ENCODE results near the gene RIC8B.

The RIC8B gene

DNA sequence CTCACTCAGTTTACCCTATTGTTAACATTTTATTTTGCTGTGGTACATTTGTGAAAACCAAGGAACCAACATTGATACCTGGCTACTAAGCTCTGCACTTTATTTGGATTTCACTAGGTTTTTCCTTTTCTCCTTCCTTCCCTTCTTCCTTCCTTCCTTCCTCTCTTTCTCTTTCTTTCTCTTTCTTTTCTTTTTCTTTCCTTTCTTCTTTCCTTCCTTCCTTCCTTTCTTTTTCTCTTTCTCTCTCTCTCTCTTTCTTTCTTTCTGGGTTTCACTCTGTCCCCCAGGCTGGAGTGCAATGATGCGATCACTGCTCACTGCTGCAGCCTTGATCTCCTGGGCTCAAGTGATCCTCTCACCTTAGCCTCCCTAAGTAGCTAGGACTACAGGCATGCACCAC, 152.2 kb downstream of the RIC8B start:
- H3K9ac ChIP-seq (ENCODE audit: insufficient read length, low read depth) = no peak overlapping the region
- DNase-seq (ENCODE audit: low read depth, low spot score) = no peak
- H3K9me3 ChIP-seq (ENCODE audit: insufficient read depth, low read length) = peaks cover 9% of the 10 kb centered on the region
- no peaks in the 10 kb centered on the region for H3K36me3 ChIP-seq (ENCODE audit: insufficient read depth, insufficient read length, low read length)
- TF ChIP-seq SUZ12 (IDR thresholded peaks at IDR 0.05; ENCODE audit: extremely low read depth, insufficient read depth, insufficient read length) (no peak), ZNF274 (IDR thresholded peaks at IDR 0.05; ENCODE audit: low read depth, low read length) (no peak), YY1 (IDR thresholded peaks at IDR 0.05; ENCODE audit: insufficient read depth, insufficient read length) (no peak)
- no peaks in the 10 kb centered on the region for H3K4me1 ChIP-seq (ENCODE audit: insufficient read depth, insufficient read length)
- no peaks in the 10 kb centered on the region for H3K27me3 ChIP-seq (ENCODE audit: insufficient read depth, insufficient read length)
- no peak overlapping the region for H3K4me3 ChIP-seq (ENCODE audit: insufficient read length, low read depth)

DNA sequence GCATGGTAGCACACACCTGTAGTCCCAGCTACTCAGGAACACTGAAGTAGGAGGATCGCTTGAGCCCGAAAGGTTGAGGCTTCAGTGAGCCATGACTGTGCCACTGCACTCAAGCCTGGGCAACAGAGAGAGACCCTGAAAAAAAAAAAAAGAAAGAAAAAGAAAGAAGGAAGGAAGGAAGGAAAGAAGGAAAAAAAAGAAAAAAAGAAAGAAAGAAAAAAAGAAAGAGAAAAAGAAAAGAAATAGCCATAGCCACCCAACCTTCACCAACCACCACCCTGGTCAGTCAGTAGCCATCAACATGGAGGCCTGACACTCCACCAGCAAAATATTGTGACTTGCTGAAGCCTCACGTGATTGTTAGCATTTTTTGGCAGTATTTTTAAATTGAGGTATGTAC, 159.8 kb downstream of the RIC8B start:
- Histone ChIP-seq H3K36me3 (ENCODE audit: insufficient read depth, insufficient read length, low read length) (no peaks in the 10 kb centered on the region), H3K27me3 (ENCODE audit: insufficient read depth, insufficient read length) (no peaks in the 10 kb centered on the region), H3K9me3 (ENCODE audit: insufficient read depth, low read length) (0 out of 2 replicates have a peak, but pooled peaks cover under 1% of the 10 kb centered on the region), H3K9ac (ENCODE audit: insufficient read length, low read depth) (no peak overlapping the region), H3K4me1 (ENCODE audit: insufficient read depth, insufficient read length) (no peaks in the 10 kb centered on the region), H3K4me3 (ENCODE audit: insufficient read length, low read depth) (no peak overlapping the region)
- no peak for DNase-seq (ENCODE audit: low read depth, low spot score)
- TF ChIP-seq ZNF274 (IDR thresholded peaks at IDR 0.05; ENCODE audit: low read depth, low read length) (no peak), YY1 (IDR thresholded peaks at IDR 0.05; ENCODE audit: insufficient read depth, insufficient read length) (no peak), SUZ12 (IDR thresholded peaks at IDR 0.05; ENCODE audit: extremely low read depth, insufficient read depth, insufficient read length) (no peak)
